Stimulated activated naive CD8-positive, alpha-beta T cell treated with anti-CD3 and anti-CD28 coated beads, Interleukin-15, Interleukin-2, amounts not matched to agents 100 U/mL and 50 U/mL, for 24 hours (primary cell): ENCODE results near the gene RPL18.
"Not testable (repeated sequence)": the region's sequence is repeated elsewhere in the genome, so short reads cannot be mapped to it uniquely, and the experiment has no call there.

Experiments
- ATAC-seq: fragments of 150-1000 bp; cut with Tn5 transposase; one replicate; pipeline ENCODE4 v1.10.0; 2021
- DNase-seq: peaks from one replicate; pipeline ENCODE4 v3.0.0; 2021

RPL18 gene

GRCh38 chr19:48644839-48645619 is 26.1 kb upstream of the RPL18 start:
- ATAC-seq (peak; percentile 80), DNase-seq (peak; percentile 74)

GRCh38 chr19:48644355-48644754 is 25.4 kb upstream of the RPL18 start:
- DNase-seq (no peak), ATAC-seq (no peak)

DNA sequence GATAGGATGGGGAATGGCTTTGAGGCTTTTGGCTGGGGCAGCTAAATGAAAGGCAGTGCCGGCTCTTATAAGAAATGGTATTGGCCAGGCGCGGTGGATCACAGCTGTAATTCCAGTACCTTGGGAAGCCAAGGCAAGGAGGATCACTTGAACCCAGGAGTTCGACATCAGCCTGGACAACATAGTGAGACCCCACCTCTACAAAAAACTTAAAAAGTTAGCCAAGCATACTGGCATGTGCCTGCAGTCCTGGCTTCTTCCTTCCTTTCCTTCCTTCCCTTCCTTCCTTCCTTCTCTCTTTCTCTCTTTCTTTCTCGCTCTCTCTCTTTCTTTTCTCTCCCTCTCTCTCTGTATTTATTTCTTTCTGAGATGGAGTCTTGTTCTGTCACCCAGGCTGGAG is 23.9 kb upstream of the RPL18 start:
- DNase-seq (no peak), ATAC-seq (no peak)

GRCh38 chr19:48641850-48642249 is 22.9 kb upstream of the RPL18 start:
- no peak for ATAC-seq

DNA sequence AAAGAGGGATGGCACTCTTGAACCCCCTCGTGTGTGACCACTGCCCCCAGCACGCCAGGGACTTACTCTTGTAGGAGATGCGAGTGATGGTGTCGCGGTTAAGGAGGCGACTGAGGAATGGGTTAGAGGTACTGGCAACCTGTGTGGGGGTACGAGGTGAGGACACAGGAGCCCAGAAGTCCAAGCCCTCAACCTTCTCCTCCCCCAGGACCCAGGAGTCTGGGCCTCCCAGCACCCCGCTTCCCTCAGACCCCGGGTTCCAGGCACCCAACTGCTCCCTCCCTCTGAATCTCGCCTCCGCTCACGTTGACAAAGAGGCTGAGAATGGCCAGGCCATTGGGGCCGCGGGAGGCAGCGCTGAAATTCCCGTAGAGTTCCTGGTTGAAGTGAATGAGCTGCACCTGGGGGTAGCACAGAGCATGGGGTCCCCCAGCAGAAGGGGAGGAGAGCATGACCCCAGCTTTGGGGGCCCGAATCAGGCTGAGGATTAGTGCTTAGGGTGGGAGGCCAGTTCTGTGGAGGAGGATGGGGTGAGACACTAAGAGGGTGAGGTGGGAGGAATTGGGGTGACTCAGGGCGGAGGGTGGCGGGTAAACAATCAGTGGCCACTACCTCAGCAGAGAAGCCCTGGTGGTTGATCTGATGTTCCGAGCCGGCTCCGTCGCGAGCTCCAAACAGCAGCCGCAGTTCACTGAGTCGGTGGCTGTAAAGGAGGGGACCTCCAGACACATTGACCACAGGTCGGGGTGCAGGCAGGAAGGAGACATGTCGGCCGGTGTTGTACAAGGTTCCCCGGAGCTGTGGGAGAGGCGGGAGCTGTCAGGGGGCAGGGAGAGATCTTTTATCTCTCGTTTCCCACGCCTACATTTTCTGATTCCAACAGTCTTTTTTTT is 20.8 kb upstream of the RPL18 start:
- DNase-seq: peak; percentile 19
- ATAC-seq: no peak

More at GRCh38 chr19:48641850-48642249, 22.9 kb upstream of the RPL18 start:
- no peak for DNase-seq

- peak; percentile 30 for DNase-seq
- no peak for ATAC-seq
Observed at GRCh38 chr19:48638831-48639381, 19.9 kb upstream of the RPL18 start.

GRCh38 chr19:48637948-48638830 is 19.2 kb upstream of the RPL18 start:
- DNase-seq (peak; percentile 71), ATAC-seq (peak; percentile 19)

- peak; percentile 82 for ATAC-seq
- DNase-seq: peak; percentile 99
Observed at GRCh38 chr19:48637449-48637947, 18.5 kb upstream of the RPL18 start.

- DNase-seq: peak; percentile 46
- ATAC-seq: no peak
Observed at GRCh38 chr19:48636859-48637448, 18.0 kb upstream of the RPL18 start, which contains the start of gene DBP. Gene DBP (minus strand): TSS chr19:48637379. CDS start chr19:48636994, 385 bp downstream.

- no peak for ATAC-seq
Observed at GRCh38 chr19:48635966-48636858, 17.2 kb upstream of the RPL18 start.

DNA sequence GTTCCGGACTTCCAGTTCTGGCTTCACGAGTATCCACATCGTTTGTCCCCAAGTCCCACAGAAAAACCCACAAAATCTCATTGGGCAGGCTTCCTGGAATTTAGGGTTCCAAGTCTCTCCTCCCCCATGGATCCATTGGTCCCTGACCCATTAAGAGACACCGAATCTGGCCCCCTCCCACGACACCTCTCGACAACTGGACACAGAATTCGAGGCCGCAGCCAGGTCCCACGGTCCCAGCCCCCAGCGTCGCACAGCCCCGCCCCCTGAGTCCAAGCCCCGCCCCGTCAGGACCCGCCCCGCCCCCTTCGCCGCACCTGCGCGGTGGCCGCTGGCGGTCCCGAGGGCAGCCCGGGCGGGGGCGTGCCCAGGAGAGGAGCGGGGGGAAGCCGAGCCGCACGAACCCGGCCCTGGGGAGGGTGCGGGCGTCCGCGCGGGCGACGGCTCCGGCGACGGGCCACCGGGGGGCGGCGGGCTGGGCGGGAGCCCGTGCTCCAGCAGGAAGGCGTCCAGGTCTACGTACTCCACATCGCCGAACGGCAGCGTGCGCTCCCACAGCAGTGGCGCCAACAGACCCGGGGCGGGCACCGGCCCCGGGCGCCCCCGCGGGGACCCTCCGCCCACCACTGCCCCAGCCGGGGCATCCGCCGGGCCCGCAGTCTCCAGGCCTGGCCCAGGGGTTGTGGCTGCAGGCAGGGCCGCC is 16.4 kb upstream of the RPL18 start:
- DNase-seq (peak; percentile 84), ATAC-seq (peak; percentile 19)

More at GRCh38 chr19:48635966-48636858, 17.2 kb upstream of the RPL18 start:
- peak; percentile 45 for DNase-seq

GRCh38 chr19:48634424-48635262 is 15.7 kb upstream of the RPL18 start:
- DNase-seq: peak; percentile 95
- ATAC-seq: peak; percentile 42

- DNase-seq: no peak
- no peak for ATAC-seq
Observed at GRCh38 chr19:48634036-48634342, 15.0 kb upstream of the RPL18 start.

DNA sequence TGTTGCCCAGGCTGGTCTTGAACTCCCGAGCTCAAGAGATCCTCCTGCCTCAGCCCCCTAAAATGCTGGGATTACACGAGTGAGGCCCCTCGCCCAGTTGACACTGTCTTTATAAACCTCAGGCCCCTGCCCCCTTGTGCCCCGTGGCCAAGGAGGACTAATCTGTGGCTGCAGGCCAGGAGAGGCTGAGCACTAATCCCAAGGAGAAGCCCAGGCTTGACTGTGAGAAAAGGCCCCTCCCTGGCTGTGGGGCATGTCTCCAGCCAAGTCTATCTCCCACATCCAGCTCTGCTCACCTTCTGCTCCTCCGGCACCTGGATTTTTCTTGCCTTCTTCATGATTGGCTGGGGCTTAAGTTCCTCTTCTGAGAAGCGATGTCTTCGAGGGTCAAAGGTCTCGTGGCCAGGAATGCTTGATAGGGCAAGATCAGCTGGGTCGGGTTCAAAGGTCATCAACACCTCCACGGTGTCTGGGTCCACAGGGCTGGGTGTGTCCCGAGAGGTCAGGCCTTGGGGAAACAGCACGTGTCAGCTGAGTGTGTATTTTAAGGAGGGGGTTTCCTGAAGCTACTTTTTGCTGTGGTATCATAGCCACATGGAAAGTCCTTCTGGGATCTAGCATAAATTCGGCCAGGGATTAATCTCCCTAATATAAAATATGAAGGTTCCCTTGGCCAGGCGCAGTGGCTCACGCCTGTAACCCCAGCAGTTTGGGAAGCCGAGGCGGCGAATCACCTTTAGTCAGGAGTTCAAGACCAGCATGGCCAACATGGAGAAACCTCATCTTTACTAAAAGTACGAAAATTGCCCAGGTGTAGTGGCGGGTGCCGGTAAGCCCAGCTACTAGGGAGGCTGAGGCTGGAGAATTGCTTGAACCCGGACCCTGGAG is 14.4 kb upstream of the RPL18 start:
- DNase-seq: peak; percentile 14
- no peak for ATAC-seq

GRCh38 chr19:48632692-48633147 is 13.7 kb upstream of the RPL18 start:
- ATAC-seq (no peak), DNase-seq (peak; percentile 24)

GRCh38 chr19:48632286-48632685 is 13.3 kb upstream of the RPL18 start:
- ATAC-seq, DNase-seq: not testable (repeated sequence)

DNA sequence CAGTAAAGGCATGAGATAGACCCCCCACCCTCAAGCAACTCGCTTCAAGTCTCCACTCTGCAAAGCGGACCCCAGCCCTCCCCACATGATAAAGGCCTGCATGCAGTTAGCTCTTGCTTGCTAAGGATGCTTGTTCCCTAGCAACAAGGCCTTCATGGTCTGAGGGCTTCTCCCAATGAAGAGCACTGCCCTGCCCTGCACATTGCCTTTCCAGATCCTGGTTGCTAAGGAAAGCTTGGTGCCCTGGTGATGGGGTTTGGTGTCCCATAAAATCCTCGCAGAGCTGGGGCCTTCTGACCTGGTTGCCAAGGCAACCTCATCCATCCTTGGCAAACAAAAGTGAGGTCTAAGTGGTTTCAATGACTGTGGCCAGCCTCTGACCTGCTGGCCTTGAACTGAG is 12.2 kb upstream of the RPL18 start:
- DNase-seq (no peak), ATAC-seq (no peak)
